Subcutaneous adipose tissue (tissue), 4 donors: Measurements from ENCODE around the gene IRGQ. TPM values are rescaled to one million over a fixed set of nuclear protein-coding genes. Genes with fewer than 3 reads are reported as not detected.

ENCODE experiments used
- total RNA-seq, 4 donors: library from RNA; depleted of rRNA; stranded (reverse); fragments of >200 nt; gene quantifications; one replicate each; pipeline ENCODE4 v1.1.0, GENCODE V29; 2016
- TF ChIP-seq, protein P1 (sequence below): fragments of 450-650 bp; IDR thresholded peaks from one replicate; pipeline ENCODE4 v1.5.1; 2016; ENCODE audit warnings: low read depth, mild to moderate bottlenecking, control low read depth, antibody characterized with exemption, moderate library complexity

Gene IRGQ
- total RNA-seq, 4 donors from 2014 or later = 8.5 to 16.0 (median 11.5) TPM

DNA sequence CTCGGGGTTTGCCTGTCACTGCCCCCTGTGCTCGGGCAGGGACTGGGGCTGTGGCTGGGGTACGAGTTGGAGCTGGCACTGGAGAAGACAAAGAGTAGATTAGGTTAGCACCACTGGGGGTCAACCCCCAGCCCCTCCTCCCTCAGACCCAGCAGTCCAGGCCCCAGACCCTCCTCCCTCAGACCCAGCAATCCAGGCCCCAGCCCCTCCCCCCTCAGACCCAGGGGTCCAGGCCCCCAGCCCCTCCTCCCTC is 43.8 kb downstream of the IRGQ start:
- TF ChIP-seq, protein P1, sequence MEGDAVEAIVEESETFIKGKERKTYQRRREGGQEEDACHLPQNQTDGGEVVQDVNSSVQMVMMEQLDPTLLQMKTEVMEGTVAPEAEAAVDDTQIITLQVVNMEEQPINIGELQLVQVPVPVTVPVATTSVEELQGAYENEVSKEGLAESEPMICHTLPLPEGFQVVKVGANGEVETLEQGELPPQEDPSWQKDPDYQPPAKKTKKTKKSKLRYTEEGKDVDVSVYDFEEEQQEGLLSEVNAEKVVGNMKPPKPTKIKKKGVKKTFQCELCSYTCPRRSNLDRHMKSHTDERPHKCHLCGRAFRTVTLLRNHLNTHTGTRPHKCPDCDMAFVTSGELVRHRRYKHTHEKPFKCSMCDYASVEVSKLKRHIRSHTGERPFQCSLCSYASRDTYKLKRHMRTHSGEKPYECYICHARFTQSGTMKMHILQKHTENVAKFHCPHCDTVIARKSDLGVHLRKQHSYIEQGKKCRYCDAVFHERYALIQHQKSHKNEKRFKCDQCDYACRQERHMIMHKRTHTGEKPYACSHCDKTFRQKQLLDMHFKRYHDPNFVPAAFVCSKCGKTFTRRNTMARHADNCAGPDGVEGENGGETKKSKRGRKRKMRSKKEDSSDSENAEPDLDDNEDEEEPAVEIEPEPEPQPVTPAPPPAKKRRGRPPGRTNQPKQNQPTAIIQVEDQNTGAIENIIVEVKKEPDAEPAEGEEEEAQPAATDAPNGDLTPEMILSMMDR = no peak

DNA sequence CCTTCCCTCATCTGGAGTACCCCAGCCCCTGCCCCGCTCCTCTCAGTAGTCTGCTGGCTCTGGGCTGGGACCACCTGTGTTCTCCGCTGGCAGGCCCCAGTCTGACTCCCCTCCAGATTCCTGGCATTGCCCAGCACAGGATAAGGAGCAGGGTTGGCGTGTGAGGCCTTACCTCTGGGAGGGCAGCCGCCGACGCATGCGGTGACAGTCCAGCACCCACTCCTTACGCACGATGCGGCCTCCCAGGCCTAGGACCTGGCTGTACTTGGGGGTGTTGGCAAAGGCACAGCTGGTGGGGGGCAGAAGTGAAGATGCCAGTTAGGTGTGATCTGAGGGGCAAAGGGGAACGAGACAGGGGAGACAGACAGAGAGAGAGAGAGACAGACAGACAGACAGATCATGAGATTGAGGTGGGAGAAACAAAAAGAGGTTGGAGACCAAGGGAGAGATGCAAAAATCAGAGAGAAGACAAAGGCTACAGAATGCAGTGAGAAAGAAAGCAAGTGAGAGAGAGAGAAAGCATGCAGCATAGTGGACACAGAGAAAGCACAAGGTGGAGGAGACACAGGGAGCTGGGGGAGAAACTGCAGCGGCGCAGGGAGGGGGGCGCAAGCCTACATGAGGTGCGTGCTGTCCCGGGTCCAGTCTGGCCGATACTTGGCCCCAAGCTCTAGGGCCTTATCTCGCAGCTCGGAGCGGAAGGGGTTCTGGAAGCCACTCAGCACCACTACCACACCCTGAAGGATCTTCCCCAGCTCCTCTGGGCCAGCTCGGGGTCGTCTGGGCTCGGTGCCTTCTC is 44.3 kb downstream of the IRGQ start:
- TF ChIP-seq, protein P1 = no peak

DNA sequence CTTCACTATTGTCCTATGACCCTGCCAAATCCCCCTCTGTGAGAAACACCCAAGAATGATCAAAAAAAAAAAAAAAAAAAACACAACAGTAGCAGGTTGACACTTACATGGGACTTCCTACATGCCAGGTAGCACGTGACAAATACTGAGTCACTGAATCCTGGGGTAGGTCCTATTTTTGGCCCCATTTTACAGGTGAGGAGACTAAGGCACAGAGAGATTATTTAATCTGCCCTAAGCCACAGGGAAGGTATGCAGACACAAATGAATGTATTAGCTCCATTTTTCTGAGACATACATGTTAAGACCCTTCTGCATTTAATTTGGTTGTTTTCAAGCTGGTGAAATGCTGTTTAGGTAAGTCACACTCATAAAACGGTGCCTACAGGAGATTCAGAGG is 47.2 kb downstream of the IRGQ start:
- TF ChIP-seq, protein P1 = no peak

DNA sequence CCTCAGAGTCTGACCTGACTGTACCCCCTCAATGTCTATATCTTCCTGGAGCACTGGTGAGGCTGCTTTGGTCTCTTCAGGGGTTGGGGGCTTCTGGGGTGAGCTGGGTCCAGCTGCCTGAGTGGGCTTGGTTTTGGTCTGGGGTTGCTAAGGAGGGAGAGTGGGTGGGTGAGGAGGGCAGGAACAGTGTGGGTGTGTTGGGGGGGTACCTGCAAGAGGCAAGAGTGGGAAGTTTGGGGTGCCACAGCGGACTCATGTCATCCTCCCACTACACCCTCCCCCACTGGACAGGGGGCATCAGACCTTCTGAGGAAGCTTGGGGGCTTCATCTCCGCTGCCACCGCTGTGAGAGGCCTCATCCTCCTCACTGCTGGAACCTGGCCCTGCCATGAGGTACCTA is 49.4 kb downstream of the IRGQ start:
- TF ChIP-seq, protein P1 = no peak

DNA sequence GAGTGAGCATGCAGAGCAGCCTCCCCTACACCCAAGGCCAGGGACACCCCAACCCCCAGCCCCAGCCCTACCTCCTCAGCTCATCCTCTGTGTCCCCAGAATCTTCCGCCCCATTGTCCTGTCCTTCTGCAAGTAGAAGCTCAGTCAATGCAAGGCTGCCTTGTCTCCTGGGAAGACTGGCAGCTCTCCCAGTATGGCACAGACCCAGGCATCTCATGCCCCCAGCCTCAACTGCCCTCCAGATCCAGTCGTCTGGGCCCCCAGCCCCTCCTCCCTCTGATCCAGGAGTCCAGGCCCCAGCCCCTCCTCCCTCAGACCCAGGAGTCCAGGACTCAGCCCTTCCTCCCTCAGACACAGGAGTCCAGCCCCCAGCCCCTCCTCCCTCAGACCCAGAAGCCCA is 50.0 kb downstream of the IRGQ start:
- TF ChIP-seq, protein P1 = no peak

DNA sequence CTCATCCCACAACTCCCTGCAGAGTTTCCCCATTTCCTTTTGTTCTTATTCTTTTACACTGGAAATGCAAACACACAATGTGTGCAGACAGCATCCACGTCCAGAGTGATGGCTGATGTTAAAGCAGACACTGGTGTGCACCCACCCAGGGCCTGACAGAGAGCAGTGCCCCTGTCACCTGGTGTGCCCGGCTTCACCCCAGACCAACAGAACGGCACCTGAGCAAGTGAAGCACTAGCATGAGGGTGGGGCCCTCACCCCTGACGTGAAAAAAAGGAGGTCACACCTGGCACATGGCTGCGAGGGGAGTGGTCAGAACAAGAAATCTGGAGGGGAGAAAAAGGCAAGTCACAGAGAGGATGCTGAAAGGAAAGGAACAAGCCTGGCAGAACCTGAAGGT is 50.7 kb downstream of the IRGQ start:
- TF ChIP-seq, protein P1 = no peak

DNA sequence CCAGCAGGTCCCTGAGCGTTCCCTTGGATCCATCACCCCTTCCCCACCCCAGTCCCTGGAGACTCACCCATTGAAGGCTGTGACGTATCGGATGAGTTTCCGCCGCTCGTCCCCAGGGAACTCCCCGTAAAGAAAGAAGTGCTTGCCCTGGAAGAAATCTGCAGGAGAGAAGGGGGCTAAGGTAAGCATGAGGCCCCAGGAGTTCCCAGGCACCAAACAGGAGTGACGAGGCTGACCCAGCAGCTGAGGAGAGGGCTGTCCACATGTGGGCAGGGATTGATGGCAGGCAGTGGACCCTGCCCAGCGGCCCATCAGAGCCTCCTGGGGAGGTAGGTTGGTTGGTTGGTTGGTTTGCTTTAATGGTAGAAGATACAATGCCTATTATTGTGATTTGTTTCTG is 51.9 kb downstream of the IRGQ start:
- TF ChIP-seq, protein P1 = no peak
